Kidney epithelial cell (primary cell): ENCODE measurements around the gene F7. TPM values are rescaled to one million over a fixed set of nuclear protein-coding genes. Genes with fewer than 3 reads are reported as not detected.
"Not testable (repeated sequence)": the region's sequence is repeated elsewhere in the genome, so short reads cannot be mapped to it uniquely, and the experiment has no call there.

ENCODE experiments used
- DNase-seq: peaks from one replicate; pipeline ENCODE4 v3.0.0-alpha.2; 2010; ENCODE audit warnings: low read depth
- H3K27me3 ChIP-seq: 2 replicates; pipeline ENCODE4 v1.6.0; 2011; ENCODE audit warnings: low read length; ENCODE audit not compliant: control insufficient read depth, insufficient read depth
- H3K36me3 ChIP-seq: 2 replicates; pipeline ENCODE4 v1.5.1; 2011; ENCODE audit warnings: low read length; ENCODE audit not compliant: control insufficient read depth, insufficient read depth
- H3K4me3 ChIP-seq: 2 replicates; pipeline ENCODE4 v1.5.1; 2011; ENCODE audit warnings: low read depth, mild to moderate bottlenecking, control low read depth, low read length
- CTCF ChIP-seq: IDR thresholded peaks from 2 replicates; pipeline ENCODE4 v1.5.1; 2011; ENCODE audit warnings: mild to moderate bottlenecking, moderate library complexity, low read length, control low read depth, inconsistent platforms; ENCODE audit not compliant: insufficient read depth, poor library complexity, severe bottlenecking
- total RNA-seq: library from RNA; depleted of rRNA; stranded (reverse); fragments of >200 nt; gene quantifications from 2 replicates; pipeline ENCODE4 v1.2.3, GENCODE V29; 2015

F7 gene
- total RNA-seq, 1 donor from 2014 or later, result 0.38 TPM

- Histone ChIP-seq H3K4me3 (no peak overlapping the region), H3K27me3 (no peaks in the 10 kb centered on the region), H3K36me3 (no peaks in the 10 kb centered on the region)
- no peak for DNase-seq
- no peak for TF ChIP-seq CTCF
Measured at GRCh38 chr13:113078902-113079780, 26.4 kb upstream of the F7 start.

GRCh38 chr13:113079781-113080080 is 25.9 kb upstream of the F7 start:
- H3K4me3 ChIP-seq, H3K27me3 ChIP-seq, H3K36me3 ChIP-seq, DNase-seq: not testable (repeated sequence)

- no peak for DNase-seq
- no peak for TF ChIP-seq CTCF
- H3K36me3 ChIP-seq, result no peaks in the 10 kb centered on the region
- H3K4me3 ChIP-seq, result no peak overlapping the region
- no peaks in the 10 kb centered on the region for H3K27me3 ChIP-seq
Measured at GRCh38 chr13:113080361-113080831, 25.2 kb upstream of the F7 start.

GRCh38 chr13:113080901-113081521 is 24.6 kb upstream of the F7 start:
- no peaks in the 10 kb centered on the region for H3K36me3 ChIP-seq
- no peaks in the 10 kb centered on the region for H3K27me3 ChIP-seq
- DNase-seq, result no peak
- no peak overlapping the region for H3K4me3 ChIP-seq
- no peak for TF ChIP-seq CTCF

- no peak overlapping the region for H3K4me3 ChIP-seq
- H3K36me3 ChIP-seq, result no peaks in the 10 kb centered on the region
- H3K27me3 ChIP-seq, result no peaks in the 10 kb centered on the region
- no peak for TF ChIP-seq CTCF
- no peak for DNase-seq
Measured at GRCh38 chr13:113082198-113083021, 23.2 kb upstream of the F7 start.

- no peak for TF ChIP-seq CTCF
- no peak overlapping the region for H3K4me3 ChIP-seq
Measured at GRCh38 chr13:113083022-113083373, 22.6 kb upstream of the F7 start.

More at GRCh38 chr13:113083022-113083373, 22.6 kb upstream of the F7 start:
- Histone ChIP-seq H3K36me3 (no peaks in the 10 kb centered on the region), H3K27me3 (no peaks in the 10 kb centered on the region)
- no peak for DNase-seq
